HepG2 (cell line): ENCODE measurements around the gene PEX12. TPM values are rescaled to one million over a fixed set of nuclear protein-coding genes. Genes with fewer than 3 reads are reported as not detected.

Experiments used
- CHD2 ChIP-seq: IDR thresholded peaks from 2 replicates; pipeline ENCODE4 v1.6.1; 2011; ENCODE audit warnings: low read depth, low read length, improper control_type of control experiment
- DMAP1 ChIP-seq: IDR thresholded peaks from 2 replicates; pipeline ENCODE4 v1.6.1; 2016
- EEA1 ChIP-seq: sonication (generic); formaldehyde crosslinking; IDR thresholded peaks from 2 replicates; pipeline ENCODE4 v1.5.1; 2020; ENCODE audit warnings: mild to moderate bottlenecking, missing genetic modification reagents, borderline replicate concordance
- FIP1L1 ChIP-seq: fragments of 200-400 bp; formaldehyde crosslinking; IDR thresholded peaks from 2 replicates; pipeline ENCODE4 v1.6.1; 2018; ENCODE audit warnings: low read depth, mild to moderate bottlenecking, low read length, moderate library complexity, borderline replicate concordance; ENCODE audit not compliant: insufficient read depth
- GATAD1 ChIP-seq: IDR thresholded peaks from 2 replicates; pipeline ENCODE4 v1.6.1; 2016; ENCODE audit warnings: missing genetic modification reagents, missing compliant biosample characterization
- IKZF1 ChIP-seq: fragments of 450-650 bp; IDR thresholded peaks from 2 replicates; pipeline ENCODE4 v1.7.1; 2016
- IRF1 ChIP-seq: sonication (generic); formaldehyde crosslinking; IDR thresholded peaks from 2 replicates; pipeline ENCODE4 v1.4.0; 2020; ENCODE audit warnings: low read depth, mild to moderate bottlenecking, missing genetic modification reagents
- JUNB ChIP-seq: sonication (generic); formaldehyde crosslinking; IDR thresholded peaks from 2 replicates; pipeline ENCODE4 v1.8.0; 2022; ENCODE audit warnings: missing genetic modification reagents, mild to moderate bottlenecking, borderline replicate concordance
- KDM1A ChIP-seq: IDR thresholded peaks from 2 replicates; pipeline ENCODE4 v1.6.1; 2016; ENCODE audit warnings: missing compliant biosample characterization
- MNT ChIP-seq: fragments of 450-650 bp; IDR thresholded peaks from 2 replicates; pipeline ENCODE4 v1.6.1; 2016
- MYPOP ChIP-seq: sonication (generic); formaldehyde crosslinking; IDR thresholded peaks from 2 replicates; pipeline ENCODE4 v1.8.1; 2023; ENCODE audit warnings: mild to moderate bottlenecking, moderate library complexity, missing genetic modification reagents
- NCOA5 ChIP-seq: sonication (generic); formaldehyde crosslinking; IDR thresholded peaks from 2 replicates; pipeline ENCODE4 v1.4.0; 2020; ENCODE audit warnings: missing genetic modification reagents
- NR3C1 ChIP-seq: sonication (generic); formaldehyde crosslinking; IDR thresholded peaks from 2 replicates; pipeline ENCODE4 v1.4.0; 2020; ENCODE audit warnings: missing genetic modification reagents
- RARA ChIP-seq: IDR thresholded peaks from 2 replicates; pipeline ENCODE4 v1.6.1; 2016; ENCODE audit warnings: missing genetic modification reagents, missing compliant biosample characterization
- REL ChIP-seq: sonication (generic); formaldehyde crosslinking; conservative IDR thresholded peaks from 2 replicates; pipeline ENCODE4 v1.8.0; 2022; ENCODE audit warnings: mild to moderate bottlenecking, missing genetic modification reagents, moderate library complexity
- SRSF4 ChIP-seq: fragments of 200-400 bp; formaldehyde crosslinking; IDR thresholded peaks from one replicate; pipeline ENCODE4 v1.6.1; 2018; ENCODE audit warnings: mild to moderate bottlenecking, low read depth, low read length, moderate library complexity; ENCODE audit not compliant: poor library complexity, severe bottlenecking
- SYNCRIP ChIP-seq: fragments of 200-400 bp; formaldehyde crosslinking; IDR thresholded peaks from 2 replicates; pipeline ENCODE4 v1.6.1; 2018; ENCODE audit warnings: mild to moderate bottlenecking, low read depth, low read length; ENCODE audit not compliant: insufficient read depth
- TEF ChIP-seq: sonication (generic); formaldehyde crosslinking; IDR thresholded peaks from 2 replicates; pipeline ENCODE4 v1.5.0; 2020; ENCODE audit warnings: missing genetic modification reagents
- THAP11 ChIP-seq: IDR thresholded peaks from 2 replicates; pipeline ENCODE4 v1.6.1; 2016; ENCODE audit warnings: missing biosample characterization, missing genetic modification reagents
- YEATS4 ChIP-seq: sonication (generic); formaldehyde crosslinking; IDR thresholded peaks from 2 replicates; pipeline ENCODE4 v1.4.0; 2020; ENCODE audit warnings: missing genetic modification reagents, borderline replicate concordance
- ZBTB7B ChIP-seq: sonication (generic); formaldehyde crosslinking; IDR thresholded peaks from 2 replicates; pipeline ENCODE4 v1.4.0; 2020; ENCODE audit warnings: missing genetic modification reagents
- ZFP36L2 ChIP-seq: sonication (generic); formaldehyde crosslinking; IDR thresholded peaks from 2 replicates; pipeline ENCODE4 v1.4.0; 2020; ENCODE audit warnings: missing genetic modification reagents
- ZKSCAN5 ChIP-seq: sonication (generic); formaldehyde crosslinking; IDR thresholded peaks from 2 replicates; pipeline ENCODE4 v1.5.1; 2020; ENCODE audit warnings: mild to moderate bottlenecking, missing genetic modification reagents
- ZMYM4 ChIP-seq: sonication (generic); formaldehyde crosslinking; IDR thresholded peaks from 2 replicates; pipeline ENCODE4 v1.8.1; 2023; ENCODE audit warnings: mild to moderate bottlenecking, missing genetic modification reagents
- ZSCAN30 ChIP-seq: sonication (generic); formaldehyde crosslinking; IDR thresholded peaks from 2 replicates; pipeline ENCODE4 v1.5.0; 2020; ENCODE audit warnings: mild to moderate bottlenecking, missing genetic modification reagents
- polyA plus RNA-seq, 8 experiments: library from polyadenylated mRNA; depleted of rRNA in 3 of 8; stranded (reverse) in 7 of 8; unstranded in 1 of 8; fragments of >200 nt; fragmentation: Illumina TruSeq in 4 of 8; extraction: Trizol in 4 of 8; gene quantifications; 2 replicates each; pipeline versions ENCODE4 v1.2.1 to v1.2.3, GENCODE V29; 2011 to 2016; ENCODE audit warnings: low read depth in 4 of 8, missing spikeins in 1 of 8, mixed read lengths in 1 of 8; ENCODE audit not compliant: insufficient read depth in 1 of 8
- total RNA-seq, 5 experiments: library from RNA; depleted of rRNA; stranded (reverse); fragments of >200 nt; fragmentation: Illumina TruSeq; extraction: Trizol; gene quantifications; 2 replicates each; pipeline ENCODE4 v1.2.3, GENCODE V29; 2016; ENCODE audit warnings: low read depth in 1 of 5
- TF ChIP-seq, protein P1 (sequence below): sonication (generic); formaldehyde crosslinking; IDR thresholded peaks from 2 replicates; pipeline ENCODE4 v1.4.0; 2020; ENCODE audit warnings: missing genetic modification reagents

The PEX12 gene
- total and polyA plus RNA-seq, 2 of the 13 experiments (the other 11 are each of a cell fraction or from before 2014, with no cell fraction given): 5.1 to 11.9 TPM

DNA sequence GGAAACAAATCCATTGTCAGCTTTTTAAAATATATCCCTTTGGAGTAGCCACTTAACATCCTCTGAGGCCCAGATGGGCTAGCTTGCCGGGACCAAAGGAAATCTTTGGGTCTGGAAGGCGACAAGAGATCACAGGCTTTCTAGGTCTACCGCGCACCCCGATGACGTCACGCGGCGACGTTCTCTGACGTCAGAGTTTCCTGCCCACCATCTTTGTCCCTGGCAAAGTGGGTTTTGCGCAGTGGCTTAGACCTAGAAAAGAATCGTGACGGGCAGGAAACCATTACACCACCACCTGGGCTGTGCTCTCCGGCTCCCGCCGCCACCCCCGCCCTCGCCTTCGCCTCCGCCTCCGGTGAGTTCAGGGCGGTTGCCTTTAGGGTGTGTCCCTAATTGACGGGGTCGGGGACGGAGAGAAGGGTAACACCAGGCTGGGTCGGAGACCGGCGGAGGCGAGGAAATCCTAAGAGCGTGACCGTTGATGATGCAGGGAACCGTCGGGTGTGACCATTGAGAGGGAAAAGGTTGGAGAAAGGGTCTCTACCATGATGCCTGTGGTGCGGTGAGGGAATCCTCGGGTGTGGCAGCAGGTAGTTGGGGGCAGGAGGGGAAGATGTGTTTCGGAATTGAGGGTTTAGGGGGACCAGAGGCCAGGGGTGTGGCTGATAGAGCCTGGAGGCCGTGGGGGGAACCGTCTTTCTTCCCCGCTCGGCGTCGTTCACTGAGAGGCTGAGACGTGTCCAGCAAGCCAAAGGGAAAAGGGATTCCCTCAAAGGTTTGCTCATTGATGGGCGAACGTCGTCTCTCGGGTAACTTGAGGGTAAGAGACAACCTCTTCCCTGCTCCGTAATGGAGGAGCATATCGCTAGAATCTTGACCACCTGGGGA lies 8.9 kb upstream of the PEX12 start, which contains the start of gene AP2B1 (continued):
- TF ChIP-seq SYNCRIP (no peak), ZMYM4 (CRISPR knock-in tag) (peak; percentile 96), KDM1A (CRISPR knock-in tag) (peak; percentile 75; the same call in 1 of the 2 replicates), JUNB (no peak), IKZF1 (no peak), GATAD1 (CRISPR knock-in tag) (peak; percentile 97), YEATS4 (CRISPR knock-in tag) (peak; percentile 70; the same call in 1 of the 2 replicates), NCOA5 (no peak), MNT (no peak), ZKSCAN5 (CRISPR knock-in tag) (no peak), MYPOP (peak; percentile 86), ZBTB7B (CRISPR knock-in tag) (0 out of 2 replicates have a peak, but pooled peaks have one; percentile 39), REL (no peak), RARA (CRISPR knock-in tag) (no peak), THAP11 (CRISPR knock-in tag) (peak; percentile 94), ZFP36L2 (CRISPR knock-in tag) (no peak), IRF1 (CRISPR knock-in tag) (no peak), DMAP1 (CRISPR knock-in tag) (no peak; the same call in 1 of the 2 replicates), ZSCAN30 (CRISPR knock-in tag) (no peak), SRSF4 (no peak), NR3C1 (CRISPR knock-in tag) (no peak), TEF (CRISPR knock-in tag) (no peak), CHD2 (no peak), FIP1L1 (no peak), EEA1 (CRISPR knock-in tag) (no peak)
- TF ChIP-seq, protein P1, sequence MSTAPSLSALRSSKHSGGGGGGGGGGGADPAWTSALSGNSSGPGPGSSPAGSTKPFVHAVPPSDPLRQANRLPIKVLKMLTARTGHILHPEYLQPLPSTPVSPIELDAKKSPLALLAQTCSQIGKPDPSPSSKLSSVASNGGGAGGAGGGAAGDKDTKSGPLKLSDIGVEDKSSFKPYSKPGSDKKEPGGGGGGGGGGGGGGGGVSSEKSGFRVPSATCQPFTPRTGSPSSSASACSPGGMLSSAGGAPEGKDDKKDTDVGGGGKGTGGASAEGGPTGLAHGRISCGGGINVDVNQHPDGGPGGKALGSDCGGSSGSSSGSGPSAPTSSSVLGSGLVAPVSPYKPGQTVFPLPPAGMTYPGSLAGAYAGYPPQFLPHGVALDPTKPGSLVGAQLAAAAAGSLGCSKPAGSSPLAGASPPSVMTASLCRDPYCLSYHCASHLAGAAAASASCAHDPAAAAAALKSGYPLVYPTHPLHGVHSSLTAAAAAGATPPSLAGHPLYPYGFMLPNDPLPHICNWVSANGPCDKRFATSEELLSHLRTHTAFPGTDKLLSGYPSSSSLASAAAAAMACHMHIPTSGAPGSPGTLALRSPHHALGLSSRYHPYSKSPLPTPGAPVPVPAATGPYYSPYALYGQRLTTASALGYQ (CRISPR knock-in tag): no peak
